Hepatocyte (in vitro differentiated cells): ENCODE data around the gene CD226. TPM values are rescaled to one million over a fixed set of nuclear protein-coding genes. Genes with fewer than 3 reads are reported as not detected.

Source experiments
- DNase-seq: peaks from one replicate; pipeline ENCODE4 v3.0.0-alpha.2; 2016; ENCODE audit warnings: low spot score
- H2AFZ ChIP-seq: fragments of 200-600 bp; sonication (generic); 2 replicates; pipeline ENCODE4 v1.6.0; 2016; ENCODE audit warnings: antibody characterized with exemption, mild to moderate bottlenecking
- H3K27ac ChIP-seq: fragments of 200-600 bp; sonication (generic); 2 replicates; pipeline ENCODE4 v1.5.1; 2016; ENCODE audit warnings: mild to moderate bottlenecking
- H3K27me3 ChIP-seq: fragments of 200-600 bp; sonication (generic); 2 replicates; pipeline ENCODE4 v1.6.1; 2016
- H3K36me3 ChIP-seq: fragments of 200-600 bp; sonication (generic); replicated peaks from 2 replicates; pipeline ENCODE4 v1.5.1; 2016; ENCODE audit warnings: low read depth; ENCODE audit not compliant: insufficient read depth
- H3K4me1 ChIP-seq: fragments of 200-600 bp; sonication (generic); 2 replicates; pipeline ENCODE4 v1.5.1; 2016; ENCODE audit warnings: mild to moderate bottlenecking, moderate library complexity; ENCODE audit not compliant: insufficient read depth
- H3K4me2 ChIP-seq: fragments of 200-600 bp; sonication (generic); 2 replicates; pipeline ENCODE4 v1.6.0; 2016
- H3K4me3 ChIP-seq: fragments of 200-600 bp; sonication (generic); 2 replicates; pipeline ENCODE4 v1.5.1; 2016; ENCODE audit warnings: mild to moderate bottlenecking
- H3K79me2 ChIP-seq: fragments of 200-600 bp; sonication (generic); 2 replicates; pipeline ENCODE4 v1.6.0; 2017; ENCODE audit warnings: mild to moderate bottlenecking
- H3K9me2 ChIP-seq: fragments of 200-600 bp; sonication (generic); replicated peaks from 2 replicates; pipeline ENCODE4 v1.6.0; 2017; ENCODE audit warnings: mild to moderate bottlenecking; ENCODE audit not compliant: insufficient read depth
- H3K9me3 ChIP-seq: fragments of 200-600 bp; sonication (generic); 2 replicates; pipeline ENCODE4 v1.5.1; 2016; ENCODE audit warnings: low read depth, mild to moderate bottlenecking
- H4K20me1 ChIP-seq: fragments of 200-600 bp; sonication (generic); 2 replicates; pipeline ENCODE4 v1.6.0; 2016; ENCODE audit warnings: mild to moderate bottlenecking; ENCODE audit not compliant: insufficient read depth, poor library complexity, severe bottlenecking
- EZH2 ChIP-seq: fragments of 200-600 bp; sonication (generic); IDR thresholded peaks from 2 replicates; pipeline ENCODE4 v1.6.1; 2016; ENCODE audit warnings: antibody characterized with exemption, mild to moderate bottlenecking, borderline replicate concordance
- EZH2phosphoT487 ChIP-seq: fragments of 200-600 bp; sonication (generic); IDR thresholded peaks from one replicate; pipeline ENCODE4 v1.6.1; 2018; ENCODE audit warnings: antibody characterized with exemption, mild to moderate bottlenecking, low read depth, moderate library complexity; ENCODE audit not compliant: unreplicated experiment, severe bottlenecking
- WGBS: methylation state at CpG from one replicate; pipeline ENCODE4 v1.1.6; 2016; ENCODE audit warnings: low lambda C conversion rate; ENCODE audit errors: missing lambda C conversion rate; 5-methylcytosine and 5-hydroxymethylcytosine counted together
- polyA plus RNA-seq: library from polyadenylated mRNA; unstranded; fragments of >200 nt; fragmentation: Nextera tagmentation; extraction: Ambion mirVana; gene quantifications from 2 replicates; pipeline ENCODE4 v1.2.1, GENCODE V29; 2016
- total RNA-seq: library from RNA; depleted of rRNA; stranded (reverse); fragments of >200 nt; gene quantifications from 2 replicates; pipeline ENCODE4 v1.2.3, GENCODE V29; 2014
- TF ChIP-seq, protein P1 (sequence below): fragments of 200-600 bp; sonication (generic); IDR thresholded peaks from 2 replicates; pipeline ENCODE4 v1.5.1; 2016; ENCODE audit warnings: antibody characterized with exemption, mild to moderate bottlenecking; ENCODE audit not compliant: poor library complexity

Gene CD226
- total and polyA plus RNA-seq, 2 experiments from 2014 or later = 0.07 TPM; not detected in 1

DNA sequence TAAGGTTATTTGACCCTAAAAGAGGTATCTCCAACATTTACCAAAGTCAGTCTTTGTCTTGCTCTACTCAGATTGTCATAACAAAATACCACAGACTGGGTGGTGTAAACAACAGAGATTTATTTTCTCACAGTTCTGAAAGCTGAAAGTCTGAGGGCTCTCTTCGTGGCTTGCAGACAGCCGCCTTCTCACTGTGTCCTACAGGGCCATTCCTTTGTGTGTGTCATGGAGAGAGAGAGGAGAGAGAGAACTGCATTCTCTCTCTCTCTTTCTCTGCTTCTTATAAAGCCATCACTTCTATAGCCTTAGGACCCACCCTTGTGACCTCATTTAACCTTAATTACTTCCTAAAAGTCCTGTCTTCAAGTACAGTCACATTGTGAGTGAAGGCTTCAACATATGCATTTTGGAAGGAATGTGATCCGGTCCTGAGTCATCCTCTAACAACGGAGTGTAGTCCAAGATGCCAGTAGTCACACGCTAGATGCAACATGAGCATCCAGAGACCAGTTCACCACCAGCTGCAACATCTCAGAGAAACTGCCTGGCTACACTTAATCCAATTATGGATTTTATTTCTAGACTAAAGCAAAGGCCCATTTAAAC lies 130.2 kb downstream of the CD226 start:
- Histone ChIP-seq H3K79me2 (no peaks in the 10 kb centered on the region), H3K4me1 (no peaks in the 10 kb centered on the region), H2AFZ (no peak overlapping the region), H4K20me1 (no peaks in the 10 kb centered on the region), H3K4me2 (no peak overlapping the region), H3K27me3 (no peaks in the 10 kb centered on the region), H3K4me3 (no peak overlapping the region), H3K9me2 (no peaks in the 10 kb centered on the region), H3K9me3 (no peaks in the 10 kb centered on the region), H3K36me3 (no peaks in the 10 kb centered on the region), H3K27ac (no peak overlapping the region)
- WGBS = 68% methylated on average over 5 of the region's 5 CpGs
- no peak for TF ChIP-seq EZH2
- TF ChIP-seq, protein P1, sequence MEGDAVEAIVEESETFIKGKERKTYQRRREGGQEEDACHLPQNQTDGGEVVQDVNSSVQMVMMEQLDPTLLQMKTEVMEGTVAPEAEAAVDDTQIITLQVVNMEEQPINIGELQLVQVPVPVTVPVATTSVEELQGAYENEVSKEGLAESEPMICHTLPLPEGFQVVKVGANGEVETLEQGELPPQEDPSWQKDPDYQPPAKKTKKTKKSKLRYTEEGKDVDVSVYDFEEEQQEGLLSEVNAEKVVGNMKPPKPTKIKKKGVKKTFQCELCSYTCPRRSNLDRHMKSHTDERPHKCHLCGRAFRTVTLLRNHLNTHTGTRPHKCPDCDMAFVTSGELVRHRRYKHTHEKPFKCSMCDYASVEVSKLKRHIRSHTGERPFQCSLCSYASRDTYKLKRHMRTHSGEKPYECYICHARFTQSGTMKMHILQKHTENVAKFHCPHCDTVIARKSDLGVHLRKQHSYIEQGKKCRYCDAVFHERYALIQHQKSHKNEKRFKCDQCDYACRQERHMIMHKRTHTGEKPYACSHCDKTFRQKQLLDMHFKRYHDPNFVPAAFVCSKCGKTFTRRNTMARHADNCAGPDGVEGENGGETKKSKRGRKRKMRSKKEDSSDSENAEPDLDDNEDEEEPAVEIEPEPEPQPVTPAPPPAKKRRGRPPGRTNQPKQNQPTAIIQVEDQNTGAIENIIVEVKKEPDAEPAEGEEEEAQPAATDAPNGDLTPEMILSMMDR = no peak
- DNase-seq = no peak

DNA sequence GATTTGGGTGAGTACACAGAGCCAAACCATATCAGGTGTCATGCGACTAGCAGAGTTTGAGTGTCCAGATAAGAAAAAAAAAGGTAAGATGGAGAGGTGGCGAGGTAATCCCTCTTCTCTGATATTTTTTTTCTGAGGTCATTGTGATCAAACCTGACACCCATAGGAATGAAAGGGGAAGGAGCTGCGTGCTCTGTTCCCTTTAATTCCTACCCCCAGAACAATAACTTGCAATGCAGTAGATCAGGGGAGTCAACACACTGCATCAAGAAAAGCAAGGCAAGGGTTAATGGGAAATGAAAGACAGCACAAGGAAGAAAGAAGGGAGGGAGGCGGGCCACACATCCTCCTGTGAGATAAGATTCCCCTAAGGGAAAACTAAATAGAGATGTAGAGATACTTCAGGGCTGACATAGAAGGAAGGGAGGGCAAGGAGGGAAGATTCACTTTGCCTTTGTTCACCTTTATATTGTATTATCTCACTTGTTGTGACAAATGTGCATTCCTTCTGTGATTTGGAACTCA lies 132.8 kb downstream of the CD226 start:
- Histone ChIP-seq H3K27ac (no peak overlapping the region), H3K4me1 (no peaks in the 10 kb centered on the region), H3K4me2 (no peak overlapping the region), H2AFZ (no peak overlapping the region), H3K27me3 (no peaks in the 10 kb centered on the region), H3K9me2 (no peaks in the 10 kb centered on the region), H4K20me1 (no peaks in the 10 kb centered on the region), H3K4me3 (no peak overlapping the region), H3K79me2 (no peaks in the 10 kb centered on the region), H3K9me3 (no peaks in the 10 kb centered on the region), H3K36me3 (no peaks in the 10 kb centered on the region)
- TF ChIP-seq, protein P1 = no peak
- TF ChIP-seq EZH2 = no peak
- no peak for TF ChIP-seq EZH2phosphoT487
- 53% methylated on average over 4 of the region's 4 CpGs for WGBS
- DNase-seq = no peak

DNA sequence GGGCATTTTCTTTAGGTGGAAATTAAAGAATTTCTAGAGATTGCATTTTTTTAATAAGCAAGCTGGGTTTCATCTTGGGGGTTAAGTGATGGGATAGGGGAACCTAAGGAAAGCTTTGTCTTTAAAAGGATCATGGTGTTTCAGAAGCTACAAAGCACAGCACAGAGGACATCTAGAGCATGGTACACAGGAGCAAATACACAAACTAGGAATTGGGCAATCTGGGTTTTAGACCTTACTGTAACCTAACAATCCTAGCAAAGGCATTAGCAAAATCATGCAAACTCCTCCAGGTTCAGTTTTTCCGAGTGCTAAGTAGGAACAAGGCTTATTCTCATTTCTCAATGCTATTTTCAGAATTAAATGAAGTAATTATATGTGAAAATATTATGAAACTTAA lies 134.1 kb downstream of the CD226 start:
- H3K79me2 ChIP-seq = no peaks in the 10 kb centered on the region
- H3K9me3 ChIP-seq = no peaks in the 10 kb centered on the region
- no peaks in the 10 kb centered on the region for H3K27me3 ChIP-seq
- no peak overlapping the region for H3K4me2 ChIP-seq
- TF ChIP-seq, protein P1 = no peak
- TF ChIP-seq EZH2 (no peak), EZH2phosphoT487 (no peak)
- no peaks in the 10 kb centered on the region for H3K4me1 ChIP-seq
- no peak overlapping the region for H3K4me3 ChIP-seq
- no peaks in the 10 kb centered on the region for H3K36me3 ChIP-seq
- WGBS = 93% methylated on average over 1 of the region's 1 CpG
- no peaks in the 10 kb centered on the region for H3K9me2 ChIP-seq
- no peak overlapping the region for H2AFZ ChIP-seq
- no peak for DNase-seq
- no peak overlapping the region for H3K27ac ChIP-seq
- no peaks in the 10 kb centered on the region for H4K20me1 ChIP-seq
